GM19395 (cell line): ENCODE data around the gene TGFBR3.

Experiments
- ATAC-seq: cut with Tn5 transposase; IDR thresholded peaks from one replicate; pipeline ENCODE4 v1.9.1; 2021; ENCODE audit warnings: mild to moderate bottlenecking, moderate library complexity; ENCODE audit not compliant: unreplicated experiment

The TGFBR3 gene

GRCh38 chr1:91885716-91886506 is at the start of gene TGFBR3:
Gene TGFBR3 (minus strand): TSS chr1:91886151. CDS start chr1:91861531, 24,620 bp downstream.
- peak; percentile 75 for ATAC-seq

- ATAC-seq = no peak
Measured at GRCh38 chr1:91929250-91929649, 43.3 kb upstream of the TGFBR3 start.

GRCh38 chr1:91928026-91928425 is 42.1 kb upstream of the TGFBR3 start:
- ATAC-seq = no peak

- ATAC-seq = no peak
Measured at GRCh38 chr1:91925644-91926435, 39.9 kb upstream of the TGFBR3 start.

GRCh38 chr1:91924146-91924545 is 38.2 kb upstream of the TGFBR3 start:
- ATAC-seq = no peak

GRCh38 chr1:91919962-91920361 is 34.0 kb upstream of the TGFBR3 start:
- no peak for ATAC-seq

- no peak for ATAC-seq
Measured at GRCh38 chr1:91916811-91917460, 31.0 kb upstream of the TGFBR3 start.

GRCh38 chr1:91916046-91916445 is 30.1 kb upstream of the TGFBR3 start:
- ATAC-seq = no peak

GRCh38 chr1:91913018-91913417 is 27.1 kb upstream of the TGFBR3 start:
- ATAC-seq = no peak

- no peak for ATAC-seq
Measured at GRCh38 chr1:91912266-91912665, 26.3 kb upstream of the TGFBR3 start.

GRCh38 chr1:91901231-91901630 is 15.3 kb upstream of the TGFBR3 start:
- ATAC-seq = no peak

GRCh38 chr1:91900562-91900961 is 14.6 kb upstream of the TGFBR3 start:
- ATAC-seq = no peak

- no peak for ATAC-seq
Measured at GRCh38 chr1:91897016-91897415, 11.1 kb upstream of the TGFBR3 start.

- no peak for ATAC-seq
Measured at GRCh38 chr1:91895832-91896556, 10.0 kb upstream of the TGFBR3 start.

GRCh38 chr1:91894036-91894761 is 8.2 kb upstream of the TGFBR3 start:
- ATAC-seq = no peak

- no peak for ATAC-seq
Measured at GRCh38 chr1:91891969-91892368, 6.0 kb upstream of the TGFBR3 start.

GRCh38 chr1:91891454-91891853 is 5.5 kb upstream of the TGFBR3 start:
- ATAC-seq = no peak

GRCh38 chr1:91889717-91890459 is 3.9 kb upstream of the TGFBR3 start:
- ATAC-seq = no peak

- ATAC-seq = peak; percentile 24
Measured at GRCh38 chr1:91885213-91885715, 687 bp downstream of the TGFBR3 start.
